GM23248 (cell line): ENCODE measurements around the gene CCDC102B. TPM values are rescaled to one million over a fixed set of nuclear protein-coding genes. Genes with fewer than 3 reads are reported as not detected.
"Not testable (repeated sequence)": the region's sequence is repeated elsewhere in the genome, so short reads cannot be mapped to it uniquely, and the experiment has no call there.

ENCODE experiments used
- DNase-seq: peaks from one replicate; pipeline ENCODE4 v3.0.0-alpha.2; 2015
- H2AFZ ChIP-seq: fragments of 200-600 bp; sonication (generic); 2 replicates; pipeline ENCODE4 v1.6.1; 2016; ENCODE audit warnings: antibody characterized with exemption
- H3F3A ChIP-seq: fragments of 200-600 bp; sonication (generic); 2 replicates; pipeline ENCODE4 v1.6.1; 2016; ENCODE audit warnings: mild to moderate bottlenecking, antibody characterized with exemption, mixed run types; ENCODE audit not compliant: insufficient read depth
- H3K27ac ChIP-seq: fragments of 200-600 bp; sonication (generic); 2 replicates; pipeline ENCODE4 v1.5.1; 2016; ENCODE audit warnings: mild to moderate bottlenecking
- H3K27me3 ChIP-seq: fragments of 200-600 bp; sonication (generic); replicated peaks from 2 replicates; pipeline ENCODE4 v1.6.1; 2016; ENCODE audit warnings: mild to moderate bottlenecking; ENCODE audit not compliant: insufficient read depth
- H3K36me3 ChIP-seq: fragments of 200-600 bp; sonication (generic); 2 replicates; pipeline ENCODE4 v1.6.1; 2016; ENCODE audit warnings: low read depth, mild to moderate bottlenecking
- H3K4me1 ChIP-seq: fragments of 200-600 bp; sonication (generic); 2 replicates; pipeline ENCODE4 v1.6.1; 2016; ENCODE audit warnings: mild to moderate bottlenecking; ENCODE audit not compliant: insufficient read depth
- H3K4me2 ChIP-seq: fragments of 200-600 bp; sonication (generic); one replicate; pipeline ENCODE4 v1.6.1; 2016; ENCODE audit warnings: mild to moderate bottlenecking; ENCODE audit not compliant: unreplicated experiment
- H3K4me3 ChIP-seq: fragments of 200-600 bp; sonication (generic); 2 replicates; pipeline ENCODE4 v1.5.1; 2016; ENCODE audit warnings: mild to moderate bottlenecking
- H3K79me2 ChIP-seq: fragments of 200-600 bp; sonication (generic); 2 replicates; pipeline ENCODE4 v1.6.1; 2016; ENCODE audit warnings: mild to moderate bottlenecking; ENCODE audit not compliant: insufficient read depth
- H3K9ac ChIP-seq: fragments of 200-600 bp; sonication (generic); 2 replicates; pipeline ENCODE4 v1.6.1; 2016; ENCODE audit warnings: mild to moderate bottlenecking
- H3K9me2 ChIP-seq: fragments of 200-600 bp; sonication (generic); 2 replicates; pipeline ENCODE4 v1.6.1; 2016; ENCODE audit warnings: mixed run types, mild to moderate bottlenecking, moderate library complexity; ENCODE audit not compliant: insufficient read depth
- H3K9me3 ChIP-seq: fragments of 200-600 bp; sonication (generic); one replicate; pipeline ENCODE4 v1.6.1; 2017; ENCODE audit warnings: low read depth
- H4K20me1 ChIP-seq: fragments of 200-600 bp; sonication (generic); 2 replicates; pipeline ENCODE4 v1.6.0; 2016; ENCODE audit not compliant: insufficient read depth
- EZH2 ChIP-seq: fragments of 200-600 bp; sonication (generic); IDR thresholded peaks from 2 replicates; pipeline ENCODE4 v1.6.1; 2018; ENCODE audit warnings: antibody characterized with exemption, mild to moderate bottlenecking; ENCODE audit not compliant: insufficient read depth, poor library complexity, severe bottlenecking
- EZH2phosphoT487 ChIP-seq: fragments of 200-600 bp; sonication (generic); IDR thresholded peaks from 2 replicates; pipeline ENCODE4 v1.6.1; 2018; ENCODE audit warnings: antibody characterized with exemption, moderate library complexity, mild to moderate bottlenecking, low read depth; ENCODE audit not compliant: insufficient read depth
- WGBS, 2 experiments: methylation state at CpG; one replicate each; pipeline ENCODE4 v1.1.6; 2015 to 2017; ENCODE audit warnings: low lambda C conversion rate in 2 of 2, low coverage in 1 of 2; ENCODE audit errors: missing lambda C conversion rate in 2 of 2; 5-methylcytosine and 5-hydroxymethylcytosine counted together
- in situ Hi-C: fragments of 300-500 bp; cut with MboI; formaldehyde crosslinking; loops from 2 replicates; pipeline ENCODE4 v1.15.0; 2020
- polyA plus RNA-seq: library from polyadenylated mRNA; unstranded; fragments of >200 nt; fragmentation: Nextera tagmentation; extraction: Ambion mirVana; gene quantifications from 2 replicates; pipeline ENCODE4 v1.2.1, GENCODE V29; 2016
- total RNA-seq: library from RNA; depleted of rRNA; stranded (reverse); fragments of >200 nt; shearing (Covaris generic); gene quantifications from 2 replicates; pipeline ENCODE4 v1.2.3, GENCODE V29; 2014

CCDC102B gene
- total and polyA plus RNA-seq, 2 experiments from 2014 or later, result 1.7 to 3.2 TPM

GRCh38 chr18:68861365-68861764, 63.5 kb downstream of the CCDC102B start:
- no peak overlapping the region for H3K27ac ChIP-seq
- H3K36me3 ChIP-seq, result no peaks in the 10 kb centered on the region
- H3K4me3 ChIP-seq, result no peak overlapping the region
- in situ Hi-C loops, result no loop called here
- H3K4me1 ChIP-seq, result no peaks in the 10 kb centered on the region
- no peaks in the 10 kb centered on the region for H3K79me2 ChIP-seq
- H3K9ac ChIP-seq, result no peak overlapping the region
- H3K27me3 ChIP-seq, result no peaks in the 10 kb centered on the region
- DNase-seq, result no peak
- no peak for TF ChIP-seq EZH2
- no peak for TF ChIP-seq EZH2phosphoT487
- H3K9me2 ChIP-seq, result no peaks in the 10 kb centered on the region
- no peaks in the 10 kb centered on the region for H3K9me3 ChIP-seq
- H3K4me2 ChIP-seq, result no peak overlapping the region
- no peaks in the 10 kb centered on the region for H4K20me1 ChIP-seq
- no peaks in the 10 kb centered on the region for H3F3A ChIP-seq
- 72 to 74% methylated on average over 2 of the region's 2 CpGs for WGBS, 2 experiments
- H2AFZ ChIP-seq, result no peak overlapping the region

- Histone ChIP-seq H3K27ac (no peak overlapping the region), H3F3A (no peaks in the 10 kb centered on the region), H3K9ac (no peak overlapping the region), H3K9me3 (no peaks in the 10 kb centered on the region), H4K20me1 (no peaks in the 10 kb centered on the region), H3K4me2 (no peak overlapping the region), H3K36me3 (no peaks in the 10 kb centered on the region), H3K9me2 (no peaks in the 10 kb centered on the region), H3K4me3 (no peak overlapping the region), H2AFZ (no peak overlapping the region), H3K79me2 (no peaks in the 10 kb centered on the region), H3K27me3 (no peaks in the 10 kb centered on the region), H3K4me1 (no peaks in the 10 kb centered on the region)
- WGBS, 2 experiments, result 95 to 98% methylated on average over 2 of the region's 2 CpGs
- DNase-seq, result no peak
- no peak for TF ChIP-seq EZH2phosphoT487
- no peak for TF ChIP-seq EZH2
- in situ Hi-C loops, result no loop called here
Measured at GRCh38 chr18:68865021-68865420, 67.1 kb downstream of the CCDC102B start.

GRCh38 chr18:68865503-68865902, 67.6 kb downstream of the CCDC102B start:
- Histone ChIP-seq H3K9me2 (no peaks in the 10 kb centered on the region), H3K9me3 (no peaks in the 10 kb centered on the region), H3K4me3 (no peak overlapping the region), H4K20me1 (no peaks in the 10 kb centered on the region), H3K4me1 (no peaks in the 10 kb centered on the region), H3K27ac (no peak overlapping the region), H3K27me3 (no peaks in the 10 kb centered on the region), H3F3A (no peaks in the 10 kb centered on the region), H3K9ac (no peak overlapping the region), H3K4me2 (no peak overlapping the region), H3K36me3 (no peaks in the 10 kb centered on the region), H2AFZ (no peak overlapping the region), H3K79me2 (no peaks in the 10 kb centered on the region)
- TF ChIP-seq EZH2, result no peak
- no peak for TF ChIP-seq EZH2phosphoT487
- WGBS, 2 experiments, result 57 to 59% methylated on average over 3 of the region's 3 CpGs
- in situ Hi-C loops, result no loop called here
- DNase-seq, result no peak

GRCh38 chr18:68873003-68873402, 75.1 kb downstream of the CCDC102B start:
- no peaks in the 10 kb centered on the region for H3K79me2 ChIP-seq

GRCh38 chr18:68874361-68874760, 76.5 kb downstream of the CCDC102B start:
- H3F3A ChIP-seq, result no peaks in the 10 kb centered on the region
- H3K4me1 ChIP-seq, result no peaks in the 10 kb centered on the region
- no peaks in the 10 kb centered on the region for H3K9me2 ChIP-seq
- H3K4me3 ChIP-seq, result no peak overlapping the region
- no peak overlapping the region for H3K4me2 ChIP-seq
- no peaks in the 10 kb centered on the region for H3K9me3 ChIP-seq
- H3K9ac ChIP-seq, result no peak overlapping the region
- no peak for TF ChIP-seq EZH2phosphoT487
- TF ChIP-seq EZH2, result no peak
- 81 to 84% methylated on average over 1 of the region's 1 CpG for WGBS, 2 experiments
- no peaks in the 10 kb centered on the region for H3K27me3 ChIP-seq
- H3K36me3 ChIP-seq, result no peaks in the 10 kb centered on the region
- peak; percentile 29 for DNase-seq
- no peak overlapping the region for H2AFZ ChIP-seq
- no peaks in the 10 kb centered on the region for H4K20me1 ChIP-seq
- H3K27ac ChIP-seq, result no peak overlapping the region
- in situ Hi-C loops, result no loop called here
- no peaks in the 10 kb centered on the region for H3K79me2 ChIP-seq

More at GRCh38 chr18:68873003-68873402, 75.1 kb downstream of the CCDC102B start:
- Histone ChIP-seq H3K4me2 (no peak overlapping the region), H3K9me3 (no peaks in the 10 kb centered on the region), H4K20me1 (no peaks in the 10 kb centered on the region), H3K9me2 (no peaks in the 10 kb centered on the region), H3K36me3 (no peaks in the 10 kb centered on the region), H3K27me3 (no peaks in the 10 kb centered on the region), H3K4me1 (no peaks in the 10 kb centered on the region), H3K9ac (no peak overlapping the region), H3K27ac (no peak overlapping the region), H3F3A (no peaks in the 10 kb centered on the region), H2AFZ (no peak overlapping the region), H3K4me3 (no peak overlapping the region)
- in situ Hi-C loops, result no loop called here
- DNase-seq, result no peak
- TF ChIP-seq EZH2 (no peak), EZH2phosphoT487 (no peak)
- WGBS, 2 experiments, result 92 to 96% methylated on average over 4 of the region's 4 CpGs

- H3K36me3 ChIP-seq, H3K4me3 ChIP-seq, H3K27ac ChIP-seq, H4K20me1 ChIP-seq, H3K4me2 ChIP-seq, in situ Hi-C loops, H3K9ac ChIP-seq, H3K79me2 ChIP-seq, H3F3A ChIP-seq, H3K9me2 ChIP-seq, H3K27me3 ChIP-seq, H2AFZ ChIP-seq, DNase-seq, H3K9me3 ChIP-seq, H3K4me1 ChIP-seq: not testable (repeated sequence)
- 81 to 93% methylated on average over 6 to 21 of the region's 21 CpGs for WGBS, 2 experiments
Measured at GRCh38 chr18:68879947-68880346, 82.1 kb downstream of the CCDC102B start.
